Measurements from ENCODE around the gene DNAJC8. TPM values are rescaled to one million over a fixed set of nuclear protein-coding genes. Genes with fewer than 3 reads are reported as not detected.

Gene DNAJC8
- total RNA-seq, 1 donor from 2014 or later: 90.2 TPM

- Mint-ChIP-seq H3K4me3 (no peak overlapping the region), H3K27me3 (no peaks in the 10 kb centered on the region), H3K4me1 (ENCODE audit: unreplicated experiment) (peaks cover 26% of the 10 kb centered on the region), H3K27ac (peak overlapping the region; percentile 30), H3K36me3 (no peaks in the 10 kb centered on the region), H3K9me3 (no peaks in the 10 kb centered on the region)
- DNase-seq (ENCODE audit: extremely low spot score, unreplicated experiment): no peak
- no peak for TF ChIP-seq CTCF (conservative IDR thresholded peaks at IDR 0.05)
These were observed 34.1 kb upstream of the DNAJC8 start for GRCh38 chr1:28266920-28267322.

GRCh38 chr1:28265577-28265976 is 32.7 kb upstream of the DNAJC8 start:
- peak overlapping the region; percentile 28 for H3K27ac Mint-ChIP-seq
- no peak for TF ChIP-seq CTCF (conservative IDR thresholded peaks at IDR 0.05)
- H3K36me3 Mint-ChIP-seq: no peaks in the 10 kb centered on the region
- no peaks in the 10 kb centered on the region for H3K27me3 Mint-ChIP-seq
- peaks cover 33% of the 10 kb centered on the region for H3K4me1 Mint-ChIP-seq (ENCODE audit: unreplicated experiment)
- H3K4me3 Mint-ChIP-seq: no peak overlapping the region
- no peak for DNase-seq (ENCODE audit: extremely low spot score, unreplicated experiment)
- no peaks in the 10 kb centered on the region for H3K9me3 Mint-ChIP-seq

GRCh38 chr1:28264897-28265296 is 32.1 kb upstream of the DNAJC8 start:
- Mint-ChIP-seq H3K36me3 (no peaks in the 10 kb centered on the region), H3K4me3 (no peak overlapping the region), H3K27ac (no peak overlapping the region), H3K9me3 (no peaks in the 10 kb centered on the region), H3K27me3 (no peaks in the 10 kb centered on the region), H3K4me1 (ENCODE audit: unreplicated experiment) (peaks cover 33% of the 10 kb centered on the region)
- TF ChIP-seq CTCF (conservative IDR thresholded peaks at IDR 0.05): no peak
- DNase-seq (ENCODE audit: extremely low spot score, unreplicated experiment): no peak

- Mint-ChIP-seq H3K4me1 (ENCODE audit: unreplicated experiment) (peaks cover 19% of the 10 kb centered on the region), H3K27ac (peak overlapping the region; percentile 75), H3K4me3 (peak overlapping the region; percentile 86), H3K36me3 (no peaks in the 10 kb centered on the region), H3K27me3 (no peaks in the 10 kb centered on the region), H3K9me3 (no peaks in the 10 kb centered on the region)
- TF ChIP-seq CTCF (conservative IDR thresholded peaks at IDR 0.05): no peak
- no peak for DNase-seq (ENCODE audit: extremely low spot score, unreplicated experiment)
These were observed 28.0 kb upstream of the DNAJC8 start for GRCh38 chr1:28260803-28261174.

GRCh38 chr1:28259934-28260802 is 27.3 kb upstream of the DNAJC8 start:
- H3K4me3 Mint-ChIP-seq: peak overlapping the region; percentile 86
- H3K36me3 Mint-ChIP-seq: no peaks in the 10 kb centered on the region
- H3K27ac Mint-ChIP-seq: peak overlapping the region; percentile 75
- no peaks in the 10 kb centered on the region for H3K9me3 Mint-ChIP-seq
- DNase-seq (ENCODE audit: extremely low spot score, unreplicated experiment): peak; percentile 85
- no peak for TF ChIP-seq CTCF (conservative IDR thresholded peaks at IDR 0.05)
- H3K4me1 Mint-ChIP-seq (ENCODE audit: unreplicated experiment): peaks cover 16% of the 10 kb centered on the region
- H3K27me3 Mint-ChIP-seq: no peaks in the 10 kb centered on the region

Data from type B pancreatic cell (in vitro differentiated cells).